SK-N-SH treated with all-trans-retinoic acid at 6 μM for 48 hours (cell line): ENCODE measurements around the gene ARPC1B.

ENCODE experiments used
- ARNTL ChIP-seq: fragments of 450-650 bp; formaldehyde crosslinking; IDR thresholded peaks from 2 replicates; pipeline ENCODE4 v1.5.0; 2020; ENCODE audit warnings: low read depth, mild to moderate bottlenecking, moderate library complexity, borderline replicate concordance
- BACH2 ChIP-seq: fragments of 250-450 bp; sonication (Bioruptor Pico); IDR thresholded peaks from 2 replicates; pipeline ENCODE4 v1.9.0; 2021; ENCODE audit warnings: mild to moderate bottlenecking, borderline replicate concordance
- CSDC2 ChIP-seq: fragments of 250-450 bp; sonication (Bioruptor Pico); IDR thresholded peaks from 2 replicates; pipeline ENCODE4 v1.5.0; 2020; ENCODE audit warnings: mild to moderate bottlenecking, moderate library complexity
- OSR1 ChIP-seq: fragments of 250-450 bp; sonication (Bioruptor Pico); IDR thresholded peaks from 2 replicates; pipeline ENCODE4 v1.8.0; 2022; ENCODE audit warnings: moderate library complexity, mild to moderate bottlenecking, inconsistent platforms
- PPARA ChIP-seq: fragments of 250-450 bp; sonication (Bioruptor Pico); IDR thresholded peaks from 2 replicates; pipeline ENCODE4 v1.5.0; 2020; ENCODE audit warnings: mild to moderate bottlenecking, borderline replicate concordance
- RARB ChIP-seq: fragments of 250-450 bp; sonication (Bioruptor Pico); IDR thresholded peaks from 2 replicates; pipeline ENCODE4 v1.8.0; 2021; ENCODE audit warnings: mild to moderate bottlenecking, moderate library complexity
- SNAI2 ChIP-seq: fragments of 250-450 bp; sonication (Bioruptor Pico); IDR thresholded peaks from 2 replicates; pipeline ENCODE4 v1.5.0; 2020; ENCODE audit warnings: mild to moderate bottlenecking, moderate library complexity
- ZC3H10 ChIP-seq: fragments of 250-450 bp; sonication (Bioruptor Pico); IDR thresholded peaks from 2 replicates; pipeline ENCODE4 v1.5.1; 2021; ENCODE audit warnings: mild to moderate bottlenecking, moderate library complexity
- ZFP3 ChIP-seq: fragments of 250-450 bp; sonication (Bioruptor Pico); IDR thresholded peaks from 2 replicates; pipeline ENCODE4 v1.5.0; 2020; ENCODE audit warnings: mild to moderate bottlenecking, moderate library complexity
- ZFP30 ChIP-seq: fragments of 450-650 bp; formaldehyde crosslinking; IDR thresholded peaks from 2 replicates; pipeline ENCODE4 v1.5.0; 2022; ENCODE audit warnings: mild to moderate bottlenecking, moderate library complexity
- TF ChIP-seq, protein P1 (sequence below): fragments of 250-450 bp; sonication (Bioruptor Pico); IDR thresholded peaks from 2 replicates; pipeline ENCODE4 v1.8.0; 2020; ENCODE audit warnings: mild to moderate bottlenecking, moderate library complexity, borderline replicate concordance
- TF ChIP-seq, protein P2 (sequence below): fragments of 250-450 bp; sonication (Bioruptor Pico); IDR thresholded peaks from 2 replicates; pipeline ENCODE4 v1.8.0; 2021; ENCODE audit warnings: low read depth, mild to moderate bottlenecking, moderate library complexity, borderline replicate concordance

- TF ChIP-seq ARNTL (CRISPR knock-in tag) (no peak), ZFP3 (CRISPR knock-in tag) (no peak), RARB (CRISPR knock-in tag) (no peak), ZC3H10 (CRISPR knock-in tag) (no peak), PPARA (CRISPR knock-in tag) (no peak), OSR1 (CRISPR knock-in tag) (no peak), SNAI2 (no peak), BACH2 (no peak), CSDC2 (CRISPR knock-in tag) (no peak), ZFP30 (CRISPR knock-in tag) (no peak)
- TF ChIP-seq, protein P1, sequence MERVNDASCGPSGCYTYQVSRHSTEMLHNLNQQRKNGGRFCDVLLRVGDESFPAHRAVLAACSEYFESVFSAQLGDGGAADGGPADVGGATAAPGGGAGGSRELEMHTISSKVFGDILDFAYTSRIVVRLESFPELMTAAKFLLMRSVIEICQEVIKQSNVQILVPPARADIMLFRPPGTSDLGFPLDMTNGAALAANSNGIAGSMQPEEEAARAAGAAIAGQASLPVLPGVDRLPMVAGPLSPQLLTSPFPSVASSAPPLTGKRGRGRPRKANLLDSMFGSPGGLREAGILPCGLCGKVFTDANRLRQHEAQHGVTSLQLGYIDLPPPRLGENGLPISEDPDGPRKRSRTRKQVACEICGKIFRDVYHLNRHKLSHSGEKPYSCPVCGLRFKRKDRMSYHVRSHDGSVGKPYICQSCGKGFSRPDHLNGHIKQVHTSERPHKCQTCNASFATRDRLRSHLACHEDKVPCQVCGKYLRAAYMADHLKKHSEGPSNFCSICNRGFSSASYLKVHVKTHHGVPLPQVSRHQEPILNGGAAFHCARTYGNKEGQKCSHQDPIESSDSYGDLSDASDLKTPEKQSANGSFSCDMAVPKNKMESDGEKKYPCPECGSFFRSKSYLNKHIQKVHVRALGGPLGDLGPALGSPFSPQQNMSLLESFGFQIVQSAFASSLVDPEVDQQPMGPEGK (CRISPR knock-in tag) = no peak
- TF ChIP-seq, protein P2, sequence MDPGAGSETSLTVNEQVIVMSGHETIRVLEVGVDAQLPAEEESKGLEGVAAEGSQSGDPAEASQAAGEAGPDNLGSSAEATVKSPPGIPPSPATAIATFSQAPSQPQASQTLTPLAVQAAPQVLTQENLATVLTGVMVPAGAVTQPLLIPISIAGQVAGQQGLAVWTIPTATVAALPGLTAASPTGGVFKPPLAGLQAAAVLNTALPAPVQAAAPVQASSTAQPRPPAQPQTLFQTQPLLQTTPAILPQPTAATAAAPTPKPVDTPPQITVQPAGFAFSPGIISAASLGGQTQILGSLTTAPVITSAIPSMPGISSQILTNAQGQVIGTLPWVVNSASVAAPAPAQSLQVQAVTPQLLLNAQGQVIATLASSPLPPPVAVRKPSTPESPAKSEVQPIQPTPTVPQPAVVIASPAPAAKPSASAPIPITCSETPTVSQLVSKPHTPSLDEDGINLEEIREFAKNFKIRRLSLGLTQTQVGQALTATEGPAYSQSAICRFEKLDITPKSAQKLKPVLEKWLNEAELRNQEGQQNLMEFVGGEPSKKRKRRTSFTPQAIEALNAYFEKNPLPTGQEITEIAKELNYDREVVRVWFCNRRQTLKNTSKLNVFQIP = no peak
Observed at GRCh38 chr7:99369767-99370391, 4.7 kb upstream of the ARPC1B start.
